ENCODE results near the gene TBX2. TPM values are rescaled to one million over a fixed set of nuclear protein-coding genes. Genes with fewer than 3 reads are reported as not detected.

TBX2 gene
- total RNA-seq, 4 donors from 2014 or later, result 23.2 to 42.0 (median 26.5) TPM

DNA sequence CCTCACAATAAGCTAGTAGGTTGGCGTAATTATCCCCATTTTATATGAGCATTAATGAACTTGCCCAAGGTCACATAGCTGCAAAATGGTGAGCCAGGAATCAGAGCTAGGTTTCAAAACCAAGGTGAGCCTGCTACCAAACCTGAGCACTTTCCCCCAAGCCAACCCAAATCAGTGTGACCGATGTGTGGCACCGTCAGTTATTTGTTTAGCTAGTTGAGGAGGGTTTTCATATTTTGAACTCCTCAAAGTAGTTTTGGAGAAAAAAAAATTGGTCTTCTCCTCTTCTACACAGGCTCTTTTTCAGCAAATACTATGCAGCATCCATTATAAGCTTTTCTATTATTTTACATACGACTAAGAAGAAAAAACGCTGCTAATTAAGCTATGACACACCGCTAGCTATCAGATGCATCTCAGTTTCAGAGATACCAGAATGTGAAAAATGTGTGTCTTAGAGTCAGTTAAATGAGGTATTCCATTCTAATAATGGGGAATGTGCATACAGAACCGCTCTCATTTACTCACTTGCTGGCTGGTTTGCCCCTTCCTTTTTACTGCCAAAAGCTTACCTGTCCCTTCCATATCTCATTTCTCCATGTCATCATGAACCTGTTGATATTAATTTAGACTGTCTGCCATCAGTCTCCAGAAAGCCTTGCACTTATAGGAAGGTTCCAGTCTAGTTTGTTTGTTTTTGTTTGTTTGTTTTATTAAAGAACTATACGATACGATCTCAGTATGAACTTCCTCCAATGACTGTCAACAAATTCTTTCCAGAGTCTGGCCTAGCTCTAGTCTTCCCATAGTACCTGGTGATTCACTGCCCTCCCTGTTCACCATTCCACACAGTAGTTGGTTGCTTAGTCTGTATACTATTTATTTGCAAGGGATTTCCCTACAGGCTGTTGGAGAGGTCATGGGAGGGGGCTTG is 50.3 kb downstream of the TBX2 start:
- Histone ChIP-seq H3K9me3 (no peaks in the 10 kb centered on the region), H3K36me3 (no peaks in the 10 kb centered on the region), H3K27me3 (peaks cover 0 to 62% of the 10 kb centered on the region in 2 donors), H3K4me3 (no peak overlapping the region), H3K27ac (no peak overlapping the region), H3K4me1 (peaks cover 0 to 25% (median 15%) of the 10 kb centered on the region in 4 donors)
- 91 to 92% methylated on average over 9 of the region's 9 CpGs for WGBS, 2 donors
- TF ChIP-seq, protein P1, sequence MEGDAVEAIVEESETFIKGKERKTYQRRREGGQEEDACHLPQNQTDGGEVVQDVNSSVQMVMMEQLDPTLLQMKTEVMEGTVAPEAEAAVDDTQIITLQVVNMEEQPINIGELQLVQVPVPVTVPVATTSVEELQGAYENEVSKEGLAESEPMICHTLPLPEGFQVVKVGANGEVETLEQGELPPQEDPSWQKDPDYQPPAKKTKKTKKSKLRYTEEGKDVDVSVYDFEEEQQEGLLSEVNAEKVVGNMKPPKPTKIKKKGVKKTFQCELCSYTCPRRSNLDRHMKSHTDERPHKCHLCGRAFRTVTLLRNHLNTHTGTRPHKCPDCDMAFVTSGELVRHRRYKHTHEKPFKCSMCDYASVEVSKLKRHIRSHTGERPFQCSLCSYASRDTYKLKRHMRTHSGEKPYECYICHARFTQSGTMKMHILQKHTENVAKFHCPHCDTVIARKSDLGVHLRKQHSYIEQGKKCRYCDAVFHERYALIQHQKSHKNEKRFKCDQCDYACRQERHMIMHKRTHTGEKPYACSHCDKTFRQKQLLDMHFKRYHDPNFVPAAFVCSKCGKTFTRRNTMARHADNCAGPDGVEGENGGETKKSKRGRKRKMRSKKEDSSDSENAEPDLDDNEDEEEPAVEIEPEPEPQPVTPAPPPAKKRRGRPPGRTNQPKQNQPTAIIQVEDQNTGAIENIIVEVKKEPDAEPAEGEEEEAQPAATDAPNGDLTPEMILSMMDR (IDR thresholded peaks at IDR 0.05), result no peak
- DNase-seq (ENCODE audit: low spot score in 2 of 2), result no peak

DNA sequence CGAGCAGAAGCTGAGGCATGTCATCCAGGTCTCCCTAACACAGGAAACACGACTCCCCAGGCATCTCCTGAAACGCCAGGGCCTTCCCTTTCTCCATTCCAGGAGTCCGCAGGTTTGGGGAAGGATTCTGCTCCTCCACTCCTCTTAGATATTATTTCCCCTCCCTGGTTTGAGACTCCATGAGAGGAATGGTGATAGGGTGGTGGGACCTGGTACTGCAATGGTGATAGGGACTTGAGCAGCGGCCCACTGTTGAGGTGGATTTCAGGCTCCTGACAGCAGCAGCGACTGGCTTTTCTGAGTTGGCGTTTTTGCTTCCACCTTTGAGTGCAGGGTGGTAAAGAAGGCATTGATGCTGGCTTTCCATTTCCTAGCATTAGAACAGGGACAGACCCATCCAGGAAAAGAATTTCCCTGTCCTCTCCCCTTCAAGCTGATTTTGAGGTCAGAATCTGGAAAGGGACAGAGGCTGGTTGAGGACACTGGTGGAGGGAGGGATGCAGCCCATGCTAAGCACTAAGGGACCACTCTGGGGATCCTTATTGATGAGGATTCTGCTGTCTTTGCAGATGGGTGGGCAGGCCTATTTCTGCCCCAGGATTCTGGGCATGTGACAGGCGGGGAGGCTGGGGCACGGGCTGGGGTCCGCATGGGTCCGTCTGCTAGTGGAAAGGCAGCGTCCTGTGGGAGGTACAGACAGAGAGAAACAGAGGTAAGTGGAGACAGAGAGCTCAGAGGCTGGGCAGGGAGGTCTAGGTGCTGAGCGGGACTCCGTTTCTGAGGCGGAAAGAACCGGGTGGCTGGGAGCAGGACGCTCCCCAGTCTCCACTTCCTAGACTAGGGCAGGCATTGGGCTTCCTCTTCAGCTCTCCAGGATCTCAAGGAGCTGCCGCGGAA is 51.2 kb downstream of the TBX2 start:
- H3K4me1 ChIP-seq, result peaks cover 0 to 27% (median 15%) of the 10 kb centered on the region in 4 donors
- 80 to 82% methylated on average over 19 of the region's 19 CpGs for WGBS, 2 donors
- TF ChIP-seq EP300 (IDR thresholded peaks at IDR 0.05) (no peak), POLR2A (IDR thresholded peaks at IDR 0.05) (no peak)
- TF ChIP-seq, protein P1 (IDR thresholded peaks at IDR 0.05), result no peak
- DNase-seq (ENCODE audit: low spot score in 2 of 2), result no peak
- H3K9me3 ChIP-seq, result no peaks in the 10 kb centered on the region
- no peak overlapping the region for H3K4me3 ChIP-seq
- H3K27ac ChIP-seq, result no peak overlapping the region
- H3K27me3 ChIP-seq, result peaks cover 0 to 71% of the 10 kb centered on the region in 2 donors
- H3K36me3 ChIP-seq, result no peaks in the 10 kb centered on the region

DNA sequence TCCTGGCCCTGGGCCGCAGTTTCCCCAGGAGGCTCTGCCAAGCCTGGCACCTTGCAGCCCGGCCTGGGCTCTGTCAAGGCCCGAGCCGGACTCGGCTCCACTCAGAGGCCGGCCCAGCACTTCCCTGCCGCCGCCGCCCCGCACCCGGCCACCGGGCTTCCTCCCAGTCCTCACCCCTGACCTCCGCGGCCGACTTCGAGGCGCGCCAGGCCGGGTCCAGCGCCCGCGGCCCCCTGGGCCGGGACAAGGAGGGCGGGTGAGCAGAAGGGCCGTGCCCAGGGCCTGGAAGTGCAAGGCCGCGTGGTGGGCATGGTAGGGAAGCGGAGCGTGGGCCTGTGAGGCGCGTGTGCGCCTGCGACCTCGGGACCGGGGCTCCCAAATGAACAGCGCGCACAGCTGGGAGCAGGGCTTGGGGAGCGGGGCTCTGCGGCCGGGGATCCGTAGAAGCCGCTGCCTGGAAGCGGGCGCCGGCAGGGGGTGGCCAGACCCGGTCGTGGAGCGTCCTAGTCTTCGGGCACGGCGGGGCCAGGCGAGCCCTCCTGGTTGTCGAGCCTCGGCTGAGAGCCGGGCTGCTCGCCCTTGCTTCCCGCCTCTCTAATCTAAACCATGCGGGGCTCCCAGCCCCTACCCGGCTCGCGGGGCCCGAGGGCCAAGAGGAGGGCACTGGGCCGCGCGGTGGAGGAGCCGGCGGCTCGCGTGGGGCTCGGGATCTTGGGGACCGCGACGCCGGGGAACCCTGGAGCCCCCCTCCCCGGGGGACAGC is 52.1 kb downstream of the TBX2 start:
- no peak overlapping the region for H3K27ac ChIP-seq
- peak overlapping the region in 3 of 4 donors; percentile 23 to 43 (median 33) for H3K4me3 ChIP-seq
- H3K27me3 ChIP-seq, result peaks cover 0 to 78% of the 10 kb centered on the region in 2 donors
- H3K36me3 ChIP-seq, result no peaks in the 10 kb centered on the region
- no peak for TF ChIP-seq POLR2A (IDR thresholded peaks at IDR 0.05)
- no peak for TF ChIP-seq EP300 (IDR thresholded peaks at IDR 0.05)
- TF ChIP-seq, protein P1 (IDR thresholded peaks at IDR 0.05), result no peak
- no peak for DNase-seq (ENCODE audit: low spot score in 2 of 2)
- H3K4me1 ChIP-seq, result peaks cover 0 to 29% (median 15%) of the 10 kb centered on the region in 4 donors
- WGBS, 2 donors, result 8 to 10% methylated on average over 9 to 30 of the region's 75 CpGs
- H3K9me3 ChIP-seq, result no peaks in the 10 kb centered on the region

DNA sequence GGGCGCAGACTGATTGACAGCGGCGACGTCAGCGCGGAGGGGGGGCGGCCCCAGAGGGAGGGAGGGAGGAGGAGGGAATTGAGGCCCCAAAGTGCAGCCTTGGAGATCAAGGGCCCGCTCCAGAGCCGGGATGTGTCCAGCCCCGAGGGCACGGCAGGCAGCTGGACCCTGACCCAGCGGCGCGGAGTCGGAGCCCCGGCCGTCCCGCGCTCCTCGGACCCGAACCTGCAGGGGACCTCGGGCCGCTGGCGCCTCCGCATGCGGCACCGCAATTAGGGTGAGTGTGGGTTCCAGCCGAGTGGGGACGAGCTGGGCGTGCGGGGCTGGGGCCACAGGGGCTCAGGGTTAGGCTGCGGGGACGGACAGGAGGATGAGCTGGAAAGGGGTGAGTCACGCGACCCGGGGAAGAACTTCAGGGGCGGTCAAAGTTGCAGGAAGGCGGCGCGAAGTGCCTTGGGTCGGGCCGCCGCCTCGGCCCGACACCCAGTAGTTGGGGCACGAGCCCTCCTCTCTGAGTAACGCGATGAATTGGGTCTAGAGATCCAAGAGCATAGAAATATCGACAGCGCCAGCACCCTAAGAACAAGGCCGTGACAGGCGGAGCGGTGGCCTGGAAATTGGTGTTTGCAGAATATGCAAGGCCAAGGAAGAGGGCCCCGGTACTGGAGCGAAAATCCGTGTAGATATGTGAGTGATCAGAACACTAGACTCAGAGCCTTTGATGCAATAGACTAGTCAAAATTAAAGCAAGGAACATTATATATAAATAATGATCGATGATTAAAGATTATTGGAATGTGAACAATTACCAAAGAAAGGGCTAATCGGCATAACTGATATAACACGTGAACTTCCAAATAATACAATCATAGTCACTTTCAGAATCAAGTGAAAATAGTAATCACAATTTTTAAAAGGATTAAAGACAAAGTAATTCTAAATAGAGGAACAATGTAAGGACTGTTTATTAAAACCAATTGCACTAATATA is 53.0 kb downstream of the TBX2 start, which contains the start of gene TBX4:
Gene TBX4 (plus strand): TSS at position 122 of the 990 bp plus-strand sequence. CDS start 4,069 bp downstream, outside the sequence.
- no peak within 1 kb of the TSS for H3K27ac ChIP-seq
- H3K4me3 ChIP-seq, result peak within 1 kb of the TSS in 3 of 4 donors; percentile 23 to 43 (median 33)
- TF ChIP-seq, protein P1 (IDR thresholded peaks at IDR 0.05), result no peak
- no peak for TF ChIP-seq POLR2A (IDR thresholded peaks at IDR 0.05)
- TF ChIP-seq EP300 (IDR thresholded peaks at IDR 0.05), result no peak
- peaks cover 0 to 38% (median 17%) of the 10 kb centered on the region in 4 donors for H3K4me1 ChIP-seq
- 22 to 29% methylated on average over 47 to 53 of the region's 59 CpGs for WGBS, 2 donors
- DNase-seq (ENCODE audit: low spot score in 2 of 2), result no peak
- H3K36me3 ChIP-seq, result no peaks in the 10 kb centered on the region
- no peaks in the 10 kb centered on the region for H3K9me3 ChIP-seq
- peaks cover 0 to 78% of the 10 kb centered on the region in 2 donors for H3K27me3 ChIP-seq
